GM12874 (cell line): Measurements from ENCODE around the gene TCF7L1.

Source experiments
- TF ChIP-seq, protein P1 (sequence below): IDR thresholded peaks from 2 replicates; pipeline ENCODE4 v1.5.1; 2011; ENCODE audit warnings: low read depth, mild to moderate bottlenecking, control low read depth, low read length, moderate library complexity; ENCODE audit not compliant: insufficient read depth

The TCF7L1 gene

DNA sequence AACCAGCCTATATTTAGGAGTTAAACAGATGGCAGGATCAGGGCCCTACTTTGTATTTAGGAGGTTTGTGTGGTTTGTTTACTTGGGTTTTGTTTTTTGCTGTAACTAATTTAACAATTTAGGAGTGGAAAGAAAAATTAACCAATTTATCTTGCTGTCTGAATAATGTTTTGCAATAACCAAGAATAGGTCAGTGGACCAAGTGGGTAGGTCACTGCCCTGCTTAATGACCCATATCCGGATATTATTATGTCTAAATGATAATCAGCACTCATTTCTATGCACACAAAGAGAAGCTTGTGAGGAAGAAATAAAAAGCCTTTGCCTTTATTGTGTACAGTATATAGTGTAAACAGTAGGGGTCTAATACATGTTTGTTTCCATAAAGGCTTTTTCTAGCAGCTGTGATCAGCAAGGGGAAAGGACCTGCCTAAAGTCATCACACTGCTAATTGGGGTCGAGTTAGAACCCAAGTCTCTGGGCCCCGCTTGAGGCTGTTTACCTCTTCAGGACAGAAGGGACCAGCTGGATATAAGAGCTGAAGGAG lies 118.0 kb downstream of the TCF7L1 start:
- TF ChIP-seq, protein P1, sequence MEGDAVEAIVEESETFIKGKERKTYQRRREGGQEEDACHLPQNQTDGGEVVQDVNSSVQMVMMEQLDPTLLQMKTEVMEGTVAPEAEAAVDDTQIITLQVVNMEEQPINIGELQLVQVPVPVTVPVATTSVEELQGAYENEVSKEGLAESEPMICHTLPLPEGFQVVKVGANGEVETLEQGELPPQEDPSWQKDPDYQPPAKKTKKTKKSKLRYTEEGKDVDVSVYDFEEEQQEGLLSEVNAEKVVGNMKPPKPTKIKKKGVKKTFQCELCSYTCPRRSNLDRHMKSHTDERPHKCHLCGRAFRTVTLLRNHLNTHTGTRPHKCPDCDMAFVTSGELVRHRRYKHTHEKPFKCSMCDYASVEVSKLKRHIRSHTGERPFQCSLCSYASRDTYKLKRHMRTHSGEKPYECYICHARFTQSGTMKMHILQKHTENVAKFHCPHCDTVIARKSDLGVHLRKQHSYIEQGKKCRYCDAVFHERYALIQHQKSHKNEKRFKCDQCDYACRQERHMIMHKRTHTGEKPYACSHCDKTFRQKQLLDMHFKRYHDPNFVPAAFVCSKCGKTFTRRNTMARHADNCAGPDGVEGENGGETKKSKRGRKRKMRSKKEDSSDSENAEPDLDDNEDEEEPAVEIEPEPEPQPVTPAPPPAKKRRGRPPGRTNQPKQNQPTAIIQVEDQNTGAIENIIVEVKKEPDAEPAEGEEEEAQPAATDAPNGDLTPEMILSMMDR, result no peak

DNA sequence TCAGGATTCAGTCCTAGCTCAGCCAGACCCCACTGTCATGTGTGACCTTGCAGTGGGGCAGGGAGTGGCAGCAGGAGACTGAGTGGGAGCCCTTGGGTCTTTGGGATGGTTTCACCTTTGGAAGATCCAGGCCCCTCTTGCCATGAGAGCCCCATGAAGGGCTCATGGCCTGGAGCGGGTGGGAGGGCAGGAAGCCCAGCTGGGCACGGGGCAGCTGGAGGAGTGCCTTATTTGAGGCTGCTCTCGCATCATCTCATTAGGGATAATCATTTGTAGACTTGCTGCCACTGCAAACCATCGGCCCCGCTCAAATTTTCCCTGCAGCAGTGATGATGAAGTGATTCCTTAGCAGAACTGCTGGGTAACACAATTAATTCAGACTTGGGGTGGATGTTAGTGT lies 120.7 kb downstream of the TCF7L1 start:
- TF ChIP-seq, protein P1, result no peak

DNA sequence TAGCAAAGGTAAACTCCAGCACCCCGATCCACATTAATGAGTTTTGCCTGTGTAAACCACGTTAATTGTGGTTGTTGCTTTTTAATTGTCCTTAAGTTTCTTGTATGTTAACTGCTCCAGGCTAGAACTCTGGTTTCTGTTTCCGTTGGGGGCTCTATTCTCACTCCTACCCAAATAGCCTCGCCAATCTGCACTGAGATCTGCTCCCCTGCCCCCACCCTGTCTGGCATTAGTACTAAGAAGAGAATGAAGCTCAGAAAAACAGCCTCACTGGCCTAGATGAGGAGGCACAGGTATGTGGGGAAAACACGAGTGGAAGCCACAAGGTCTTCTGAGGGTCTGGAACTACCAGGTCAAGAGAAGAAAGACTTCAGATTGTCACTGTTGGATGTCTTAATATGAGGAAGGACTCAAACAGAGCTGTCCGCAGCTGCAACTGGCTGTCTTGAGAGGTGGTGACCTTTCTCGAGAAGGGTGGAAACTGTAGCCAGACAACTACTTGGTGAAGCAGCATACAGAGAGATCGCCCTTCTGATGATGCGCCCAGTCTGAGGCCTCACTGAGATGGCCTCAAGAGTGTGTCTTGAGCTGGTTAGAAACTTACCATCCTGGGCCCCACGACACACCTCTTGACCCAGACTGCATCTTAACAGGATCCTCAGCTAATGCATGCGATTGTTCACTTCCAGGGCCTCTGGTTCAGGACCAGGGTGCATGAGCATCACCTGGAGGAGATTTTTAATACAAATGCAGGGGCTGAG lies 121.5 kb downstream of the TCF7L1 start:
- TF ChIP-seq, protein P1, result no peak

DNA sequence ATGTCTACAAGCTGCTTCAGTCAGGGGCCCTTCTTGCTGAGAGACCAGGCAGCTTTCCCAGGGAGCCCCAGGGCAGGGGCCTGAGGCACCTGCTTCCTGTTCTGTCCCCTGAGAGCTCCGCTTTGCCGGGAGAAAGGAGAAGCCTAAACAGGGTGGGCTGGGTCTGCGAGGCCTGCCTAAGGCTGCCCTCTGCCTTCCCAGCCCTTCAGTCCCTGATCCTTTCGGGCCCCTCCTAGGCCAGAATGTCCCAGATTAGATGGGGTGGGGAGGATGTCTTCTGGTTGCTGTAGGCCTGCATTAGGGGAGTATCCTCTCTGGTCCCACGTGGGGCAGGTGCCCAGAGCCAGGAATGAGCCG lies 122.2 kb downstream of the TCF7L1 start:
- TF ChIP-seq, protein P1, result no peak

DNA sequence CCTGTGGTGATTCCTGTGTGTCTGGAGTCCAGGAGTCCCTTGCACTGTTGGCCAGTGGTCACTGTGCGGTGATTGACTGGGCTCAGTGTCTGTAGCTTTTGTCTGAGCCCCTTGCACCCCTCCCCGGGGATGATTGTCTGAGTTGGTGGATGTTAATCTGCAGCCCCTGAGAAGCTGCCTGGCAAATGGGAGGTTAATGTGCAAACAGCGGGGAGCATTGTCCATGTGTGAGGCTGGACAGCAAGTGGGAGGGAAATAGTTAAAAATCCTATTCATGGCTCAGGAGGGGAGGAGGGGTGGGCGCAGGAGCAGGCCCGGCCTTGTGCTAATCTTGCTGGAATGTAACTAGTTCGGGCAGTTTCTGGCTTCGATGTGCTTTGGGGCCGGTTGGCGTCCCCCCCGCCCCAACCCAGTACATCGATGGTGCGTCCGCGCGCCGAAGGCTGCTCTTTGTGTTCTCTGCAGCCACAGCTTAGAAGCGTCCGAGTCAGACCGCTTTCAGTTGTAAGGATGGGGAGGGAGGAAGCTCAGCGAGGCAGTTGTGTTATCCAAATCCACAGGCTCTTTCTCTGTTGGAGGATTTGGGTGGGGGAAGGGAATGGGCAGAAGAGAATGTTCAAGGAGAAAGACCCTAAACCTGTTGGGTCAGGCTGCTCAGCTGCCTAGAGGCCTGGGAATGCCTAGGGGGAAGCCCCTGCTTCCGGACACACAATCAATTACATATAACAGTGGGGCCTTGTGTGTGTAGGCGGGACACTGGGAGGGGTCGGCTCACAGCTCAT lies 122.8 kb downstream of the TCF7L1 start:
- TF ChIP-seq, protein P1, result no peak

DNA sequence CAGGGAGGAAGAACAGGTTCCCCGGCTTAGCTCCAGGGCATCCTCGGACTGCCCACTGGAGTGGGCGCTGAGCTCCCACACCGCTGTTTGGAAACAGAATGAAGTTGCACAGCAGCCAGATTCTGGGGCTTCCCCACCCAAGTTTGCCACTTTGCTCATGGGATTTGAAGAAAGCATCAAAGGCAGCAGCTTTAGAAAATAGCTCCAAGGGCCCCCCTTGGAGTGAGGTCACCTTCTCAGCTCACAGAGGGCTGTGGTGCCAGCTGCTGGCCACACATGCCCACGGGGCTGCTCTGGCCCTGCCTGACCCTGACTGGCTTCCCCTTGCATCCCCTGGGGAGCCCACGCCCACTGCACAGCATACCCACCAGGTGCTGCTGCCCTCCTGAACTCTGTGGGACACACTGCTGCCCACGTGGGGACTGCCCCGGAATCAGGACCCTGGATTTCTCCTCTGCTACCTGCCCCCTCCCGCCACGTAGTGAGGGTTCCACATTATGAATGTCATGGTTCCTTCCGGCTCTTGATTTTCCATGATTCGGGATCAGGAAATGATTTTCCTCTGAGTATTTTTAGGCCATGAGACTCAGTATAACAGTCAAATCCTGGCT lies 124.3 kb downstream of the TCF7L1 start:
- TF ChIP-seq, protein P1, result no peak

DNA sequence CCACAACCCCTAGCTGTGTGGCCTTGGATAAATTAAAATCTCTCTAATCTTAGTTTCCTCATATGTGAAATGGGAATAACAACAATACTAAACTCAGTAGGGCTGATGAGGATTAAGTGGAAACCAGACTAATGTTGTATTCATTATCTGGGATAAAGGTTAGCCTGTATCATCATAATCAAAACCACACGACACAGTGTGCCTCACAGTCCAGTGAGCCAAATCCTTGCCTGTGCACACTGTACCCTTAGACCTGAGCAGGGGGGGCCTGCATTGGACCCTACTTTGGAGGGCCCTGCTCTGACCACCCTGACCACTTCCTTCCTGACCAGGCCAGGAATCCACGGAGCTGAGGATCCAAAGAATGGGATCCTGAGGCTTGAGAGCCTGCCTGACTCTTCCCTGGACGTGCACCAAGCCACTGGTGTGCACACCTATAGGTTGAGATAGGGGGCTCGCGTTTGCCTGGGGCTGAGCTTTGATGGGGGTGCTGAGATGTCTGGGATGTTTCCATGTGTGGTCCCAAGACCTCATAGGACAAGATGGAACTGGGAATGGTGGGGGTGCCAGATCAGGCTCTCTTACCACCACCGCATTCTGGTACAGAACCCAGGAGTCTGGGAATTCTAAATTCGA lies 124.9 kb downstream of the TCF7L1 start:
- TF ChIP-seq, protein P1, result no peak
